ENCODE measurements around the gene SCN9A. TPM values are rescaled to one million over a fixed set of nuclear protein-coding genes. Genes with fewer than 3 reads are reported as not detected.

The SCN9A gene
- total RNA-seq, 1 experiment from 2014 or later, result 1.3 TPM

- H3K4ac ChIP-seq (ENCODE audit: low read depth, low read length), result no peak overlapping the region
- H3K79me2 ChIP-seq (ENCODE audit: insufficient read depth, low read length), result no peaks in the 10 kb centered on the region
- no peaks in the 10 kb centered on the region for H3K9me3 ChIP-seq (ENCODE audit: control insufficient read depth, low read depth, low read length)
- no peaks in the 10 kb centered on the region for H3K23me2 ChIP-seq (ENCODE audit: insufficient read length, low read depth, low read length, poor library complexity, severe bottlenecking)
- H2BK120ac ChIP-seq (ENCODE audit: low read depth, low read length, poor library complexity, severe bottlenecking), result no peak overlapping the region
- no peak overlapping the region for H3T11ph ChIP-seq (ENCODE audit: low read length)
- H3K18ac ChIP-seq (ENCODE audit: insufficient read length, low read depth, low read length), result no peak overlapping the region
- H2BK15ac ChIP-seq (ENCODE audit: low read depth, low read length), result no peak overlapping the region
- no peaks in the 10 kb centered on the region for H3K27me3 Mint-ChIP-seq (ENCODE audit: low read depth)
- no peak overlapping the region for H4K5ac ChIP-seq (ENCODE audit: insufficient read length, low read depth, low read length)
- no peak overlapping the region for H4K91ac ChIP-seq (ENCODE audit: insufficient read length, low read depth, low read length)
- no CpG with 5 or more reads among the region's 1 CpG for WGBS (ENCODE audit: extremely low coverage, insufficient read length, low lambda C conversion rate)
- no peak for DNase-seq
- H3K79me1 ChIP-seq (ENCODE audit: insufficient read depth, low read depth, low read length, poor library complexity, severe bottlenecking), result no peaks in the 10 kb centered on the region
- no peak overlapping the region for H2AFZ ChIP-seq (ENCODE audit: low read length)
- H3K27me3 ChIP-seq (ENCODE audit: insufficient read depth, low read length), result no peaks in the 10 kb centered on the region
- H2AK5ac ChIP-seq (ENCODE audit: insufficient read length, low read length), result no peak overlapping the region
- no peaks in the 10 kb centered on the region for H4K20me1 ChIP-seq (ENCODE audit: control insufficient read depth, insufficient read depth, insufficient read length)
- H3K14ac ChIP-seq (ENCODE audit: insufficient read depth, low read length), result no peak overlapping the region
- H3K27ac Mint-ChIP-seq, result no peak overlapping the region
- no peaks in the 10 kb centered on the region for H3K9me3 Mint-ChIP-seq
- H4K8ac ChIP-seq (replicated peaks; ENCODE audit: insufficient read length, low read depth, low read length), result no peak overlapping the region
- TF ChIP-seq CTCF (conservative IDR thresholded peaks at IDR 0.05), result no peak
- H3K4me1 ChIP-seq (ENCODE audit: insufficient read depth, low read length), result no peaks in the 10 kb centered on the region
- no peak overlapping the region for H2BK12ac ChIP-seq (ENCODE audit: insufficient read length, low read depth, low read length)
- no peak overlapping the region for H3K4me3 Mint-ChIP-seq
- H3K36me3 Mint-ChIP-seq (ENCODE audit: insufficient read depth in 1 of 3, low read depth in 3 of 3), result no peaks in the 10 kb centered on the region
- no peak overlapping the region for H3K9ac ChIP-seq (ENCODE audit: extremely low read depth, insufficient read length, low read length)
- H3K23ac ChIP-seq (ENCODE audit: insufficient read length, low read depth, low read length), result no peak overlapping the region
- no peak overlapping the region for H2BK20ac ChIP-seq (ENCODE audit: low read depth, low read length, poor library complexity, severe bottlenecking)
- H3K27ac ChIP-seq (ENCODE audit: insufficient read length, low read depth, low read length), result no peak overlapping the region
- no peak overlapping the region for H3K4me2 ChIP-seq (ENCODE audit: insufficient read depth, insufficient read length, low read length)
- no peak overlapping the region for H3K56ac ChIP-seq (ENCODE audit: insufficient read length, low read depth, low read length)
- no peaks in the 10 kb centered on the region for H3K4me1 Mint-ChIP-seq
- H2BK5ac ChIP-seq (ENCODE audit: insufficient read length, low read length), result no peak overlapping the region
Observed at GRCh38 chr2:166394245-166394644, 18.5 kb upstream of the SCN9A start.

Data from H9 (cell line).